ENCODE data around the gene PSKH1.
"Not testable (repeated sequence)": the region's sequence is repeated elsewhere in the genome, so short reads cannot be mapped to it uniquely, and the experiment has no call there.

Gene PSKH1

GRCh38 chr16:67888331-67888730 is 4.7 kb upstream of the PSKH1 start:
- no peak for DNase-seq

GRCh38 chr16:67892375-67892774 is 679 bp upstream of the PSKH1 start:
- no peak for DNase-seq

GRCh38 chr16:67893743-67894399 is 817 bp downstream of the PSKH1 start:
- peak in 1 of 4 experiments; percentile 43 for DNase-seq

GRCh38 chr16:67897231-67897630 is 4.2 kb downstream of the PSKH1 start:
- no peak for DNase-seq

- DNase-seq, result no peak
Measured at GRCh38 chr16:67901734-67902133, 8.7 kb downstream of the PSKH1 start.

- DNase-seq, result no peak
Measured at GRCh38 chr16:67902831-67903230, 9.8 kb downstream of the PSKH1 start.

GRCh38 chr16:67907397-67908180 is 14.5 kb downstream of the PSKH1 start:
- DNase-seq, result no peak

GRCh38 chr16:67909056-67909742 is 16.1 kb downstream of the PSKH1 start:
- no peak for DNase-seq

- DNase-seq, result no peak
Measured at GRCh38 chr16:67910158-67910557, 17.1 kb downstream of the PSKH1 start.

- DNase-seq, result no peak
Measured at GRCh38 chr16:67914758-67915495, 21.9 kb downstream of the PSKH1 start.

- DNase-seq, result not testable (repeated sequence)
Measured at GRCh38 chr16:67915496-67915769, 22.4 kb downstream of the PSKH1 start.

- no peak for DNase-seq
Measured at GRCh38 chr16:67915831-67916723, 23.0 kb downstream of the PSKH1 start.

- no peak for DNase-seq
Measured at GRCh38 chr16:67917140-67917851, 24.2 kb downstream of the PSKH1 start.

- DNase-seq, result peak; percentile 34 to 69 (median 50)
Measured at GRCh38 chr16:67917852-67918236, 24.8 kb downstream of the PSKH1 start.

- DNase-seq, result no peak
Measured at GRCh38 chr16:67919622-67920221, 26.7 kb downstream of the PSKH1 start.

- DNase-seq, result no peak
Measured at GRCh38 chr16:67922221-67922620, 29.2 kb downstream of the PSKH1 start.

GRCh38 chr16:67922740-67923139 is 29.7 kb downstream of the PSKH1 start:
- no peak for DNase-seq

GRCh38 chr16:67923414-67924116 is 30.5 kb downstream of the PSKH1 start:
- no peak for DNase-seq

GRCh38 chr16:67924140-67924906 is 31.3 kb downstream of the PSKH1 start:
- DNase-seq, result no peak
